Keratinocyte (primary cell): ENCODE results near the gene GC. TPM values are rescaled to one million over a fixed set of nuclear protein-coding genes. Genes with fewer than 3 reads are reported as not detected.

ENCODE experiments used
- DNase-seq: peaks from one replicate; pipeline ENCODE4 v3.0.0-alpha.2; 2011; ENCODE audit warnings: low read depth, missing footprints, low spot score
- FAIRE-seq: peaks from 2 replicates; lab custom pipeline; 2011; peaks lifted over from hg19 to GRCh38; lab: Jason Lieb, UNC
- H2AFZ ChIP-seq: 2 replicates; pipeline ENCODE4 v1.6.0; 2012; ENCODE audit warnings: low read length, control low read depth, inconsistent platforms; ENCODE audit not compliant: control insufficient read depth
- H3K27ac ChIP-seq: 2 replicates; pipeline ENCODE4 v1.5.1; 2011; ENCODE audit warnings: low read length; ENCODE audit not compliant: control insufficient read depth, insufficient read depth
- H3K27me3 ChIP-seq: 3 replicates; pipeline ENCODE4 v1.6.0; 2011; ENCODE audit warnings: low read length; ENCODE audit not compliant: control insufficient read depth, insufficient read depth; ENCODE audit errors: extremely low read depth
- H3K36me3 ChIP-seq, 2 experiments: 2 replicates in 1 of 2; 3 replicates in 1 of 2; pipeline ENCODE4 v1.5.1; 2011; ENCODE audit warnings: low read length in 2 of 2, mild to moderate bottlenecking in 1 of 2; ENCODE audit not compliant: control insufficient read depth in 2 of 2, insufficient read depth in 2 of 2; ENCODE audit errors: extremely low read depth in 1 of 2
- H3K4me1 ChIP-seq: 3 replicates; pipeline ENCODE4 v1.5.1; 2011; ENCODE audit warnings: low read length; ENCODE audit not compliant: control insufficient read depth, insufficient read depth; ENCODE audit errors: extremely low read depth
- H3K4me2 ChIP-seq: 3 replicates; pipeline ENCODE4 v1.6.0; 2011; ENCODE audit warnings: low read depth, low read length; ENCODE audit not compliant: control insufficient read depth, insufficient read depth; ENCODE audit errors: extremely low read depth
- H3K4me3 ChIP-seq, 3 experiments: fragments of 200-600 bp in 1 of 3; sonication (generic) in 1 of 3; 2 replicates in 2 of 3; 3 replicates in 1 of 3; pipeline ENCODE4 v1.5.1; 2011 to 2016; ENCODE audit warnings: low read length in 3 of 3, mild to moderate bottlenecking in 3 of 3, control low read depth in 2 of 3, inconsistent platforms in 1 of 3, low read depth in 1 of 3, mixed read lengths in 1 of 3, mixed run types in 1 of 3, moderate library complexity in 1 of 3; ENCODE audit not compliant: control insufficient read depth in 2 of 3, insufficient read depth in 2 of 3; ENCODE audit errors: extremely low read depth in 1 of 3
- H3K79me2 ChIP-seq: 2 replicates; pipeline ENCODE4 v1.6.0; 2012; ENCODE audit warnings: low read length; ENCODE audit not compliant: control insufficient read depth, insufficient read depth
- H3K9ac ChIP-seq: 3 replicates; pipeline ENCODE4 v1.6.0; 2011; ENCODE audit warnings: low read length; ENCODE audit not compliant: control insufficient read depth, insufficient read depth; ENCODE audit errors: extremely low read depth
- H3K9me1 ChIP-seq: 3 replicates; pipeline ENCODE4 v1.6.0; 2011; ENCODE audit warnings: low read length; ENCODE audit not compliant: control insufficient read depth, insufficient read depth; ENCODE audit errors: extremely low read depth
- H3K9me3 ChIP-seq: 2 replicates; pipeline ENCODE4 v1.5.1; 2012; ENCODE audit warnings: low read depth, low read length; ENCODE audit not compliant: control insufficient read depth
- H4K20me1 ChIP-seq: 3 replicates; pipeline ENCODE4 v1.6.0; 2011; ENCODE audit warnings: low read length; ENCODE audit not compliant: control insufficient read depth, insufficient read depth; ENCODE audit errors: extremely low read depth
- EZH2 ChIP-seq: IDR thresholded peaks from one replicate; pipeline ENCODE4 v1.6.1; 2012; ENCODE audit warnings: inconsistent platforms, mild to moderate bottlenecking, low read length, moderate library complexity
- dilution Hi-C: fragments of 300-500 bp; cut with MboI; formaldehyde crosslinking; loops from one replicate; pipeline ENCODE4 v1.7.0; 2020; ENCODE audit warnings: low sequenced_read_pairs; ENCODE audit not compliant: extremely low pct_ligation_motif_present
- polyA plus RNA-seq, 5 experiments: library from polyadenylated mRNA; depleted of rRNA in 3 of 5; stranded (reverse) in 3 of 5; stranded (forward) in 1 of 5; unstranded in 1 of 5; fragments of >200 nt; gene quantifications; 1 replicate in 1 of 5; 2 replicates in 3 of 5; 3 replicates in 1 of 5; pipeline versions ENCODE4 v1.2.1 to v1.2.3, GENCODE V29; 2011 to 2012; ENCODE audit warnings: missing spikeins in 2 of 5, low read depth in 1 of 5, low replicate concordance in 1 of 5
- TF ChIP-seq, protein P1 (sequence below), 3 experiments: IDR thresholded peaks in 1 of 3; conservative IDR thresholded peaks in 1 of 3; optimal IDR thresholded peaks in 1 of 3; 2 replicates in 2 of 3; 3 replicates in 1 of 3; pipeline versions ENCODE3 to v1.5.1; 2011; ENCODE audit warnings: low read length in 3 of 3, mild to moderate bottlenecking in 3 of 3, moderate library complexity in 2 of 3, control low read depth in 1 of 3, inconsistent platforms in 1 of 3; ENCODE audit not compliant: insufficient read depth in 2 of 3; ENCODE audit errors: extremely low read depth in 1 of 3

The GC gene
- polyA plus RNA-seq, 1 donor (not counting 4 experiments of a cell fraction or from before 2014, with no cell fraction given) = not detected

DNA sequence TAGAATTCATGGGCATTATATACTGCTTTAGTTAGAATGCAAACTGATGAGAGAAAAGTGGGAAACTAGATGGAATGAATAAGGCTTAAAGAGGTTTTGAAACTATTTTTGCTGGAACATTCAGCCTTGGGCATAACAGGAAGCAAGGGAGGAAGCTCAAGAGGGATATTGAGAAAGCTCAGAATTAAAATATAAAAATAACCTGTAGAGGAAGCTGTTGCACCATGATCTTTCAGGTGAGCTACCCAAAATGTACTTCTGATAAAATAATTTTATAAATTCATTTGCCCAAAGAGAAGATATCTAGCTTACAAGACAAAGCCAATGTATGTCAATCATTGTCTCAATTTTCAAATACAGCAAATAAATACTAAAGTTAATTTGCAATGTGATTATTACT, 11.3 kb downstream of the GC start:
- no peak for FAIRE-seq
- no peak overlapping the region for H3K9ac ChIP-seq
- no peak overlapping the region for H3K4me2 ChIP-seq
- no peaks in the 10 kb centered on the region for H3K79me2 ChIP-seq
- TF ChIP-seq, protein P1, sequence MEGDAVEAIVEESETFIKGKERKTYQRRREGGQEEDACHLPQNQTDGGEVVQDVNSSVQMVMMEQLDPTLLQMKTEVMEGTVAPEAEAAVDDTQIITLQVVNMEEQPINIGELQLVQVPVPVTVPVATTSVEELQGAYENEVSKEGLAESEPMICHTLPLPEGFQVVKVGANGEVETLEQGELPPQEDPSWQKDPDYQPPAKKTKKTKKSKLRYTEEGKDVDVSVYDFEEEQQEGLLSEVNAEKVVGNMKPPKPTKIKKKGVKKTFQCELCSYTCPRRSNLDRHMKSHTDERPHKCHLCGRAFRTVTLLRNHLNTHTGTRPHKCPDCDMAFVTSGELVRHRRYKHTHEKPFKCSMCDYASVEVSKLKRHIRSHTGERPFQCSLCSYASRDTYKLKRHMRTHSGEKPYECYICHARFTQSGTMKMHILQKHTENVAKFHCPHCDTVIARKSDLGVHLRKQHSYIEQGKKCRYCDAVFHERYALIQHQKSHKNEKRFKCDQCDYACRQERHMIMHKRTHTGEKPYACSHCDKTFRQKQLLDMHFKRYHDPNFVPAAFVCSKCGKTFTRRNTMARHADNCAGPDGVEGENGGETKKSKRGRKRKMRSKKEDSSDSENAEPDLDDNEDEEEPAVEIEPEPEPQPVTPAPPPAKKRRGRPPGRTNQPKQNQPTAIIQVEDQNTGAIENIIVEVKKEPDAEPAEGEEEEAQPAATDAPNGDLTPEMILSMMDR (optimal IDR thresholded peaks at IDR 0.05 in 1 of 3, IDR thresholded peaks at IDR 0.05 in 1 of 3, conservative IDR thresholded peaks at IDR 0.05 in 1 of 3; ENCODE audit: extremely low read depth in 1 of 3, insufficient read depth in 2 of 3, low read length in 3 of 3) = peak in 1 of 3 experiments; percentile 5
- TF ChIP-seq EZH2 = no peak
- H3K4me3 ChIP-seq = no peak overlapping the region
- H4K20me1 ChIP-seq = no peaks in the 10 kb centered on the region
- H3K36me3 ChIP-seq = no peaks in the 10 kb centered on the region
- no peak overlapping the region for H3K27ac ChIP-seq
- dilution Hi-C loops = no loop called here
- H2AFZ ChIP-seq = no peak overlapping the region
- no peaks in the 10 kb centered on the region for H3K27me3 ChIP-seq
- H3K4me1 ChIP-seq = no peaks in the 10 kb centered on the region
- H3K9me1 ChIP-seq = no peaks in the 10 kb centered on the region
- no peaks in the 10 kb centered on the region for H3K9me3 ChIP-seq
- no peak for DNase-seq

DNA sequence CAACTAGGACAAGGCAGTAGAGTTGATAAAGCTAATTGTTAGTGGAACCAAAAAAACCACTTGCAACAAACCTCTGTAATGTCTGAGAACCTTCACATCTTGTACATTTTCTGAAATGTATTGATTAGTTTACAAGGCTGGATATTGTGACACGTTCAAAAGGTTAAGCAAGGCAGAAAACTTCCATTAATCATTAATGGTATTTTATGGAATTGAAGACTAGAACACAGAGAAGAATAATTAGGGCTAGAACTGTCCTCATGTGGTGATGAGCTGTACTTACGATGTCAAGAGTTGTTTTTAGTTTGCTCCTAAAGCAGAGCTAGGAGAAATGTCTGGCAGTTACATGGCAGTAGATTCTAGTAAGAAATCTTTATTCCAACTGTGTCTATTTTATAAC, 12.3 kb downstream of the GC start:
- no peak for FAIRE-seq
- Histone ChIP-seq H3K4me3 (no peak overlapping the region), H3K79me2 (no peaks in the 10 kb centered on the region), H3K4me1 (no peaks in the 10 kb centered on the region), H2AFZ (no peak overlapping the region), H3K9me3 (no peaks in the 10 kb centered on the region), H3K9ac (no peak overlapping the region), H3K27me3 (no peaks in the 10 kb centered on the region), H3K4me2 (no peak overlapping the region), H4K20me1 (no peaks in the 10 kb centered on the region), H3K9me1 (no peaks in the 10 kb centered on the region), H3K27ac (no peak overlapping the region), H3K36me3 (no peaks in the 10 kb centered on the region)
- no peak for DNase-seq
- dilution Hi-C loops = no loop called here
- TF ChIP-seq EZH2 = no peak
- TF ChIP-seq, protein P1 (optimal IDR thresholded peaks at IDR 0.05 in 1 of 3, IDR thresholded peaks at IDR 0.05 in 1 of 3, conservative IDR thresholded peaks at IDR 0.05 in 1 of 3; ENCODE audit: extremely low read depth in 1 of 3, insufficient read depth in 2 of 3, low read length in 3 of 3) = no peak
